Lower leg skin (tissue), 3 donors: ENCODE data around the gene YTHDC1.

Source experiments
- POLR2A ChIP-seq, 2 donors: fragments of 450-650 bp; IDR thresholded peaks; one replicate each; pipeline ENCODE4 v1.6.1; 2016 to 2017; ENCODE audit warnings: antibody characterized with exemption in 2 of 2, mild to moderate bottlenecking in 1 of 2, moderate library complexity in 1 of 2
- TF ChIP-seq, protein P1 (sequence below), 3 donors: fragments of 450-650 bp; IDR thresholded peaks; one replicate each; pipeline ENCODE4 v1.5.1; 2016; ENCODE audit warnings: antibody characterized with exemption in 3 of 3, mild to moderate bottlenecking in 3 of 3, moderate library complexity in 2 of 3

DNA sequence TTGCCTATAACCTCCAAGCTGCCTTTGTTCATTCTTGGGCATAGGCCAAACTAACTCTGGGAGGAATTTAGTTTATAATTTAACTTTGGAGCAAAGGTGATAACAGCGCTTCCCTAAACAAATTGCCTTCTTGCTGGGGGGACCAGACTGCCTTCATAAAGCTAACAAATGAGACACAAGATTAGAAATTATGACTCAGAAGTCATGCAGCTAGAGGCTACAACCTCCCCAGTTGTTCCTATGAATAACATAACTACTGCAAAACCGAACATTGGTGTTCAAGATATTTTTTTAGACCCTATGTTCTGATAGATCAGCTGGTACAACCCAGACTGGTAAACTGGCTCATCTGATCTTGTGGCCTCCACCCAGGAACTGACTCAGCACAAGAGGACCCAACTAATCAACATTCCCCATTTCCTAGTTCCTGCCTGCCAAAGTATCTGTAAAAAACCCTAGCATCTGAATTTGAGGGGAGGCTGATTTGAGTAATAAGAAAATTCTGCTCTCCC is 82.4 kb downstream of the YTHDC1 start:
- TF ChIP-seq, protein P1, sequence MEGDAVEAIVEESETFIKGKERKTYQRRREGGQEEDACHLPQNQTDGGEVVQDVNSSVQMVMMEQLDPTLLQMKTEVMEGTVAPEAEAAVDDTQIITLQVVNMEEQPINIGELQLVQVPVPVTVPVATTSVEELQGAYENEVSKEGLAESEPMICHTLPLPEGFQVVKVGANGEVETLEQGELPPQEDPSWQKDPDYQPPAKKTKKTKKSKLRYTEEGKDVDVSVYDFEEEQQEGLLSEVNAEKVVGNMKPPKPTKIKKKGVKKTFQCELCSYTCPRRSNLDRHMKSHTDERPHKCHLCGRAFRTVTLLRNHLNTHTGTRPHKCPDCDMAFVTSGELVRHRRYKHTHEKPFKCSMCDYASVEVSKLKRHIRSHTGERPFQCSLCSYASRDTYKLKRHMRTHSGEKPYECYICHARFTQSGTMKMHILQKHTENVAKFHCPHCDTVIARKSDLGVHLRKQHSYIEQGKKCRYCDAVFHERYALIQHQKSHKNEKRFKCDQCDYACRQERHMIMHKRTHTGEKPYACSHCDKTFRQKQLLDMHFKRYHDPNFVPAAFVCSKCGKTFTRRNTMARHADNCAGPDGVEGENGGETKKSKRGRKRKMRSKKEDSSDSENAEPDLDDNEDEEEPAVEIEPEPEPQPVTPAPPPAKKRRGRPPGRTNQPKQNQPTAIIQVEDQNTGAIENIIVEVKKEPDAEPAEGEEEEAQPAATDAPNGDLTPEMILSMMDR (IDR thresholded peaks at IDR 0.05), result no peak
- no peak for TF ChIP-seq POLR2A (IDR thresholded peaks at IDR 0.05)
